ENCODE data around the gene RPS14. TPM values are rescaled to one million over a fixed set of nuclear protein-coding genes. Genes with fewer than 3 reads are reported as not detected.

Gene RPS14
- total and polyA plus RNA-seq, 10 of the 15 experiments (the other 5 are each of a cell fraction or from before 2014, with no cell fraction given): 2,295 to 4,047 (median 2,787) TPM

DNA sequence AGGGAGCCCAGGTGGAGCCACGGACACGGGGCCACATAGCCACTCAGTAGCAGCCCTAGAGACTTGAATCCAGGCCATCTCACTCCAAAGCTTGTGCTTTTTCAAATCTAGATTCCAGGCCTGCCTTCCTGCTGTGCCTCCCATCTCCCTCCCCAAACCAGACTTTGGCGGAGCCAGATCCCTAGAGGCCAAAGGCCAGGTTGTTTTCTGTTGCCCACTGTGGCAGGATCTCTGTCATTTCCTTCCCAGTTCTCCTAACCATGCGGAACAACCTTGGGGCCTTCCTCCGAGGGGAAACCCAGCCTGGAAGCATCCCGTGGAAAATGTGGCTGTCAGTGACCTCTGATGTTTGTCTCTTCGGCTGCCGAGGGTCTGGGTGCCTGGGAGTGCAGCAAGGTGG is 16.4 kb upstream of the RPS14 start (continued):
- TF ChIP-seq, protein P1, sequence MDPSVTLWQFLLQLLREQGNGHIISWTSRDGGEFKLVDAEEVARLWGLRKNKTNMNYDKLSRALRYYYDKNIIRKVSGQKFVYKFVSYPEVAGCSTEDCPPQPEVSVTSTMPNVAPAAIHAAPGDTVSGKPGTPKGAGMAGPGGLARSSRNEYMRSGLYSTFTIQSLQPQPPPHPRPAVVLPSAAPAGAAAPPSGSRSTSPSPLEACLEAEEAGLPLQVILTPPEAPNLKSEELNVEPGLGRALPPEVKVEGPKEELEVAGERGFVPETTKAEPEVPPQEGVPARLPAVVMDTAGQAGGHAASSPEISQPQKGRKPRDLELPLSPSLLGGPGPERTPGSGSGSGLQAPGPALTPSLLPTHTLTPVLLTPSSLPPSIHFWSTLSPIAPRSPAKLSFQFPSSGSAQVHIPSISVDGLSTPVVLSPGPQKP (IDR thresholded peaks at IDR 0.05; ENCODE audit: low read depth, low read length): no peak

- ChIA-PET CTCF (interaction anchor here (1.2 to 11.8 kb wide), 3 partner anchors 14 to 80 kb away, joined by 3 to 229 read pairs (median 5); no protein-coding TSS in a partner anchor), RAD21 (ENCODE audit: unreplicated experiment) (no interaction called here), SMC1A (ENCODE audit: uncharacterized antibody, unreplicated experiment) (interaction anchor here (1.2 kb wide), 1 partner anchor 80 kb away, joined by 6 read pairs; no protein-coding TSS in a partner anchor), POLR2A (interaction anchor here (1.1 kb wide), 1 partner anchor 15 kb away, joined by 3 read pairs; the partner anchor contains the start of gene RPS14)
- Histone ChIP-seq H3K9me3 (replicated peaks; ENCODE audit: control insufficient read depth, insufficient read depth, low read length) (no peaks in the 10 kb centered on the region), H3K79me2 (ENCODE audit: control insufficient read depth, insufficient read depth, low read length) (no peaks in the 10 kb centered on the region), H4K20me1 (ENCODE audit: control insufficient read depth, insufficient read depth) (no peaks in the 10 kb centered on the region), H3K27me3 (replicated peaks in 1 of 2; ENCODE audit: control insufficient read depth in 2 of 2, insufficient read depth in 2 of 2, low read length in 1 of 2) (no peaks in the 10 kb centered on the region), H2AFZ (ENCODE audit: control insufficient read depth, low read depth, low read length) (no peak overlapping the region), H3K4me3 (no peak overlapping the region), H3K4me1 (ENCODE audit: control insufficient read depth, insufficient read depth, low read length) (peaks cover 17% of the 10 kb centered on the region), H3K27ac (ENCODE audit: control insufficient read depth, insufficient read depth) (no peak overlapping the region), H3K36me3 (ENCODE audit: control insufficient read depth in 2 of 2, insufficient read depth in 2 of 2, low read length in 1 of 2) (no peaks in the 10 kb centered on the region), H3K9ac (ENCODE audit: control insufficient read depth, insufficient read depth, low read length) (no peak overlapping the region), H3K4me2 (ENCODE audit: control insufficient read depth, insufficient read depth) (no peak overlapping the region)
- ATAC-seq (no peak), FAIRE-seq (no peak), DNase-seq (ENCODE audit: low read depth, low spot score) (no peak)
- intact Hi-C loops (cut with micrococcal nuclease; ENCODE audit: unreplicated experiment) (loop anchor here (5.0 kb wide), 1 partner anchor 238 kb away; the partner anchor contains the start of gene RBM22), in situ Hi-C loops (cut with MboI) (loop anchor here (5.0 kb wide), 1 partner anchor 83 kb away; no protein-coding TSS in a partner anchor)
- WGBS (ENCODE audit: insufficient coverage, insufficient replicate concordance, low lambda C conversion rate, missing lambda C conversion rate): 74% methylated on average over 6 of the region's 6 CpGs
- no TSS peak for BruUV-seq (replicated peaks)
- TF ChIP-seq POLR2AphosphoS5 (IDR thresholded peaks at IDR 0.05; ENCODE audit: low read length) (no peak), NFIC (IDR thresholded peaks at IDR 0.05; ENCODE audit: low read depth, low read length) (no peak), TAF1 (IDR thresholded peaks at IDR 0.05; ENCODE audit: borderline replicate concordance, low read depth, low read length) (no peak), ASH2L (IDR thresholded peaks at IDR 0.05; ENCODE audit: borderline replicate concordance, low read depth) (no peak), E4F1 (IDR thresholded peaks at IDR 0.05; ENCODE audit: borderline replicate concordance, partially characterized antibody) (no peak), NFYB (IDR thresholded peaks at IDR 0.05; ENCODE audit: insufficient read depth, low read depth, low read length) (no peak), NR2C2 (IDR thresholded peaks at IDR 0.05; ENCODE audit: borderline replicate concordance, control insufficient read depth, insufficient read length, low read depth) (no peak), RELA (IDR thresholded peaks at IDR 0.05; ENCODE audit: borderline replicate concordance, partially characterized antibody) (no peak), SMC3 (IDR thresholded peaks at IDR 0.05; ENCODE audit: borderline replicate concordance, low read length) (no peak), IRF3 (IDR thresholded peaks at IDR 0.05) (no peak)
- TF ChIP-seq, protein P2, sequence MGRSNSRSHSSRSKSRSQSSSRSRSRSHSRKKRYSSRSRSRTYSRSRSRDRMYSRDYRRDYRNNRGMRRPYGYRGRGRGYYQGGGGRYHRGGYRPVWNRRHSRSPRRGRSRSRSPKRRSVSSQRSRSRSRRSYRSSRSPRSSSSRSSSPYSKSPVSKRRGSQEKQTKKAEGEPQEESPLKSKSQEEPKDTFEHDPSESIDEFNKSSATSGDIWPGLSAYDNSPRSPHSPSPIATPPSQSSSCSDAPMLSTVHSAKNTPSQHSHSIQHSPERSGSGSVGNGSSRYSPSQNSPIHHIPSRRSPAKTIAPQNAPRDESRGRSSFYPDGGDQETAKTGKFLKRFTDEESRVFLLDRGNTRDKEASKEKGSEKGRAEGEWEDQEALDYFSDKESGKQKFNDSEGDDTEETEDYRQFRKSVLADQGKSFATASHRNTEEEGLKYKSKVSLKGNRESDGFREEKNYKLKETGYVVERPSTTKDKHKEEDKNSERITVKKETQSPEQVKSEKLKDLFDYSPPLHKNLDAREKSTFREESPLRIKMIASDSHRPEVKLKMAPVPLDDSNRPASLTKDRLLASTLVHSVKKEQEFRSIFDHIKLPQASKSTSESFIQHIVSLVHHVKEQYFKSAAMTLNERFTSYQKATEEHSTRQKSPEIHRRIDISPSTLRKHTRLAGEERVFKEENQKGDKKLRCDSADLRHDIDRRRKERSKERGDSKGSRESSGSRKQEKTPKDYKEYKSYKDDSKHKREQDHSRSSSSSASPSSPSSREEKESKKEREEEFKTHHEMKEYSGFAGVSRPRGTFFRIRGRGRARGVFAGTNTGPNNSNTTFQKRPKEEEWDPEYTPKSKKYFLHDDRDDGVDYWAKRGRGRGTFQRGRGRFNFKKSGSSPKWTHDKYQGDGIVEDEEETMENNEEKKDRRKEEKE (IDR thresholded peaks at IDR 0.05): no peak
- TF ChIP-seq, protein P1 (IDR thresholded peaks at IDR 0.05; ENCODE audit: low read depth, low read length): no peak
These were observed 15.0 kb upstream of the RPS14 start for GRCh38 chr5:150464554-150465012.

All from GM12878 (cell line).